ENCODE measurements around the gene ZFX.
"Not testable (repeated sequence)": the region's sequence is repeated elsewhere in the genome, so short reads cannot be mapped to it uniquely, and the experiment has no call there.

ZFX gene

GRCh38 chrX:24149351-24150050, at the start of gene ZFX:
ZFX (plus strand) TSS chrX:24149729; CDS start chrX:24172743, 23,014 bp downstream.
- DNase-seq = peak; percentile 56

GRCh38 chrX:24100713-24101112, 48.8 kb upstream of the ZFX start:
- no peak for DNase-seq

GRCh38 chrX:24110069-24110468, 39.5 kb upstream of the ZFX start:
- DNase-seq = no peak

GRCh38 chrX:24113181-24113580, 36.3 kb upstream of the ZFX start:
- no peak for DNase-seq

- no peak for DNase-seq
These were observed 32.3 kb upstream of the ZFX start for GRCh38 chrX:24117258-24117657.

GRCh38 chrX:24124244-24124799, 25.2 kb upstream of the ZFX start:
- no peak for DNase-seq

- no peak for DNase-seq
These were observed 24.4 kb upstream of the ZFX start for GRCh38 chrX:24125028-24125612.

- DNase-seq = no peak
These were observed 18.1 kb upstream of the ZFX start for GRCh38 chrX:24131476-24131875.

GRCh38 chrX:24133312-24133711, 16.2 kb upstream of the ZFX start:
- no peak for DNase-seq

- DNase-seq = not testable (repeated sequence)
These were observed 13.8 kb upstream of the ZFX start for GRCh38 chrX:24135768-24136167.

- DNase-seq = no peak
These were observed 12.3 kb upstream of the ZFX start for GRCh38 chrX:24137192-24137591.

- not testable (repeated sequence) for DNase-seq
These were observed 5.5 kb upstream of the ZFX start for GRCh38 chrX:24143982-24144381.

GRCh38 chrX:24144528-24144927, 5.0 kb upstream of the ZFX start:
- no peak for DNase-seq

- no peak for DNase-seq
These were observed 4.0 kb upstream of the ZFX start for GRCh38 chrX:24145303-24146186.

- DNase-seq = no peak
These were observed 3.1 kb upstream of the ZFX start for GRCh38 chrX:24146283-24146949.

GRCh38 chrX:24147165-24147564, 2.4 kb upstream of the ZFX start:
- no peak for DNase-seq

- DNase-seq = no peak
These were observed 1.4 kb upstream of the ZFX start for GRCh38 chrX:24148121-24148520.

GRCh38 chrX:24148535-24149350, 786 bp upstream of the ZFX start:
- DNase-seq = peak; percentile 19

GRCh38 chrX:24150051-24150790, 692 bp downstream of the ZFX start:
- DNase-seq = peak; percentile 82

GRCh38 chrX:24150898-24151297, 1.4 kb downstream of the ZFX start:
- no peak for DNase-seq

GRCh38 chrX:24151513-24151912, 2.0 kb downstream of the ZFX start:
- DNase-seq = no peak
